ENCODE measurements around the gene LRRC2.
A peak's percentile ranks its signal among the peaks of the same experiment; 100 is the strongest.
"Not testable (repeated sequence)": the region's sequence is repeated elsewhere in the genome, so short reads cannot be mapped to it uniquely, and the experiment has no call there.

LRRC2 gene

GRCh38 chr3:46497556-46498265 lies 68.4 kb downstream of the LRRC2 start, which contains the start of gene RTP3:
TSS of gene RTP3 (plus strand) at chr3:46497976. CDS start at chr3:46498063, 87 bp downstream.
- no peak for DNase-seq
- TF ChIP-seq GATA1 (IDR thresholded peaks at IDR 0.05; ENCODE audit: low read depth, low read length) (no peak), POLR2A (IDR thresholded peaks at IDR 0.05; ENCODE audit: low read length) (no peak)

- TF ChIP-seq POLR2A (IDR thresholded peaks at IDR 0.05; ENCODE audit: low read length) (no peak), GATA1 (IDR thresholded peaks at IDR 0.05; ENCODE audit: low read depth, low read length) (no peak)
- DNase-seq: peak; percentile 72 to 73
These were observed 69.2 kb downstream of the LRRC2 start for GRCh38 chr3:46496746-46497555.

GRCh38 chr3:46495901-46496456 lies 70.1 kb downstream of the LRRC2 start:
- no peak for DNase-seq

GRCh38 chr3:46494491-46494890 lies 71.6 kb downstream of the LRRC2 start:
- DNase-seq: not testable (repeated sequence)

More at GRCh38 chr3:46495901-46496456, 70.1 kb downstream of the LRRC2 start:
- TF ChIP-seq GATA1 (IDR thresholded peaks at IDR 0.05; ENCODE audit: low read depth, low read length) (no peak), POLR2A (IDR thresholded peaks at IDR 0.05; ENCODE audit: low read length) (no peak)

- TF ChIP-seq POLR2A (IDR thresholded peaks at IDR 0.05; ENCODE audit: low read length): no peak
- TF ChIP-seq GATA1 (IDR thresholded peaks at IDR 0.05; ENCODE audit: low read depth, low read length): no peak
- DNase-seq: peak in 1 of 2 experiments; percentile 27
These were observed 73.1 kb downstream of the LRRC2 start for GRCh38 chr3:46492890-46493547.

- DNase-seq: no peak
These were observed 74.7 kb downstream of the LRRC2 start for GRCh38 chr3:46491089-46492070.

GRCh38 chr3:46490338-46491084 lies 75.6 kb downstream of the LRRC2 start:
- DNase-seq: peak; percentile 23 to 41
- TF ChIP-seq POLR2A (IDR thresholded peaks at IDR 0.05; ENCODE audit: low read length) (no peak), GATA1 (IDR thresholded peaks at IDR 0.05; ENCODE audit: low read depth, low read length) (no peak)

More at GRCh38 chr3:46491089-46492070, 74.7 kb downstream of the LRRC2 start:
- TF ChIP-seq GATA1 (IDR thresholded peaks at IDR 0.05; ENCODE audit: low read depth, low read length) (no peak), POLR2A (IDR thresholded peaks at IDR 0.05; ENCODE audit: low read length) (no peak)

- peak in 1 of 2 experiments; percentile 18 for DNase-seq
- TF ChIP-seq GATA1 (IDR thresholded peaks at IDR 0.05; ENCODE audit: low read depth, low read length) (no peak), POLR2A (IDR thresholded peaks at IDR 0.05; ENCODE audit: low read length) (no peak)
These were observed 76.2 kb downstream of the LRRC2 start for GRCh38 chr3:46489875-46490274.

- no peak for DNase-seq
- no peak for TF ChIP-seq GATA1 (IDR thresholded peaks at IDR 0.05; ENCODE audit: low read depth, low read length)
- TF ChIP-seq POLR2A (IDR thresholded peaks at IDR 0.05; ENCODE audit: low read length): no peak
These were observed 76.7 kb downstream of the LRRC2 start for GRCh38 chr3:46489381-46489780.

- TF ChIP-seq GATA1 (IDR thresholded peaks at IDR 0.05; ENCODE audit: low read depth, low read length): no peak
- TF ChIP-seq POLR2A (IDR thresholded peaks at IDR 0.05; ENCODE audit: low read length): no peak
These were observed 77.3 kb downstream of the LRRC2 start for GRCh38 chr3:46488735-46489361.

GRCh38 chr3:46485779-46486175 lies 80.3 kb downstream of the LRRC2 start:
- no peak for DNase-seq
- TF ChIP-seq POLR2A (IDR thresholded peaks at IDR 0.05; ENCODE audit: low read length) (no peak), GATA1 (IDR thresholded peaks at IDR 0.05; ENCODE audit: low read depth, low read length) (no peak)

More at GRCh38 chr3:46488735-46489361, 77.3 kb downstream of the LRRC2 start:
- peak; percentile 92 to 95 for DNase-seq

All from erythroblast (primary cell).